ENCODE results near the gene MINDY2. TPM values are rescaled to one million over a fixed set of nuclear protein-coding genes. Genes with fewer than 3 reads are reported as not detected.

The MINDY2 gene
- total RNA-seq, 1 donor from 2014 or later, result 9.4 TPM

GRCh38 chr15:58898150-58898680 lies 127.1 kb downstream of the MINDY2 start:
- Histone ChIP-seq H3K4me3 (ENCODE audit: low read length in 3 of 3) (no peak overlapping the region), H3K4me1 (ENCODE audit: control insufficient read depth in 3 of 3, insufficient read depth in 3 of 3, low read length in 3 of 3) (no peaks in the 10 kb centered on the region), H3K36me3 (ENCODE audit: control insufficient read depth in 3 of 3, insufficient read depth in 3 of 3, low read length in 3 of 3) (peaks cover 13 to 49% (median 39%) of the 10 kb centered on the region in 3 donors), H3K9me3 (ENCODE audit: control insufficient read depth in 3 of 3, low read length in 3 of 3) (no peaks in the 10 kb centered on the region), H3K9ac (ENCODE audit: low read depth in 1 of 3, low read length in 3 of 3) (no peak overlapping the region), H3K27me3 (ENCODE audit: control insufficient read depth in 3 of 3, insufficient read depth in 3 of 3, low read length in 3 of 3) (no peaks in the 10 kb centered on the region), H3K27ac (ENCODE audit: low read depth, low read length) (no peak overlapping the region)

- Histone ChIP-seq H3K36me3 (ENCODE audit: control insufficient read depth in 3 of 3, insufficient read depth in 3 of 3, low read length in 3 of 3) (peaks cover 9 to 34% (median 28%) of the 10 kb centered on the region in 3 donors), H3K9ac (ENCODE audit: low read depth in 1 of 3, low read length in 3 of 3) (no peak overlapping the region), H3K27me3 (ENCODE audit: control insufficient read depth in 3 of 3, insufficient read depth in 3 of 3, low read length in 3 of 3) (no peaks in the 10 kb centered on the region)
Observed at GRCh38 chr15:58900631-58901030, 129.5 kb downstream of the MINDY2 start.

DNA sequence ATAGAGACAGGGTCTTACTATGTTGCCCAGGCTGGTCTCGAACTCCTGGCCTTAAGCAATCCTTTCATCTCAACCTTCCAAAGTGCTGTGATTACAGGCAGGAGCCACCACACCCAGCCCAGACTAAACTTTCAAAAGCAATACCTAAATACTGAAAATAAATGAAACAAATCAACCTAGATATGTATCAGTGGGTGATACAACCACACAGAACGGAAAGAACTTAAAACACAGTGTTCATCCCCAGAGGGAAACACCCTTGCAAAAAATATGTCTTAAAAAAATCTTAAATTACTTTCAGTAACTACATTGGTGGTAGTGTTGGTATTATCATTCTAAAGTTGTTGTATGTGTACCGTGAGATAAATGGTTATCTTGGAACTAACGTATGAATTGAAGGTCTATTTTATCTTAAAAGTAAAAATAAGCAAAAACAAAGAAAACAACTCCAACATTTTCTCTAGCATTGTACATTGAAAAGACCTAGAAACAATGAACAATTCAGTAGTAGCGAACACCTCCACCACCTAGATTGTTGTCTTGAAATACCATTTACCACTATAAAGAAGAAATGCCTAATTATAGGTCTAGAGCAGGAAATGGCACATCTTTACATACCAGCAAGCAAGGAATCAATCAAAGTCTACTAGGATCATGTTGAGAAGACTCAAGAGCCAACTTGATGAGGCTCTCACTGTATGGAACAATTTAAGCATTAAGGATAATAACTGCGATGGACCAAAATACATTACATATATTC lies 137.6 kb downstream of the MINDY2 start:
- H3K36me3 ChIP-seq (ENCODE audit: control insufficient read depth in 3 of 3, insufficient read depth in 3 of 3, low read length in 3 of 3), result peaks cover 3 to 31% (median 26%) of the 10 kb centered on the region in 3 donors

More at GRCh38 chr15:58900631-58901030, 129.5 kb downstream of the MINDY2 start:
- Histone ChIP-seq H3K27ac (ENCODE audit: low read depth, low read length) (no peak overlapping the region), H3K4me3 (ENCODE audit: low read length in 3 of 3) (no peak overlapping the region), H3K9me3 (ENCODE audit: control insufficient read depth in 3 of 3, low read length in 3 of 3) (no peaks in the 10 kb centered on the region), H3K4me1 (ENCODE audit: control insufficient read depth in 3 of 3, insufficient read depth in 3 of 3, low read length in 3 of 3) (no peaks in the 10 kb centered on the region)

DNA sequence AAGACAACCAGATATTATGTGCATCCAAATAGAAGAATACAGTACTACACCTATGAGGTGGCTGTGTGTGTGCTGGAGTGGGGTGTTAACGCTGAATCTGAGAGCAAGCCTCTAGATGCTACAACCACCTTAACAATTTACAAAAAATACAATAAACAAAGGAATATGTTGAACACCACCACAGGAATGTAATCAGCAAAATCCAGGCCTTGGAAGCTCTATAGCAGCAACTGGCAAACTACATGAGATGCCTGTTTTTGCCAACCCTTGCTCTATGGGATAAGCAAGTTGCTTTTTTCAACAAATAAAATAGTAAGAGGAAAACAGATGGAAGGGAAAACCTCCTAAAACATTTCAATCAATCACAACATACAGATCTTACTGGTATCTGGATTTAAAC lies 138.5 kb downstream of the MINDY2 start:
- Histone ChIP-seq H3K4me3 (ENCODE audit: low read length in 3 of 3) (no peak overlapping the region), H3K27ac (ENCODE audit: low read depth, low read length) (no peak overlapping the region), H3K27me3 (ENCODE audit: control insufficient read depth in 3 of 3, insufficient read depth in 3 of 3, low read length in 3 of 3) (no peaks in the 10 kb centered on the region), H3K9ac (ENCODE audit: low read depth in 1 of 3, low read length in 3 of 3) (no peak overlapping the region), H3K36me3 (ENCODE audit: control insufficient read depth in 3 of 3, insufficient read depth in 3 of 3, low read length in 3 of 3) (peaks cover 6 to 31% (median 28%) of the 10 kb centered on the region in 3 donors), H3K4me1 (ENCODE audit: control insufficient read depth in 3 of 3, insufficient read depth in 3 of 3, low read length in 3 of 3) (peaks cover 0 to 3% (median 0%) of the 10 kb centered on the region in 3 donors), H3K9me3 (ENCODE audit: control insufficient read depth in 3 of 3, low read length in 3 of 3) (no peaks in the 10 kb centered on the region)

More for the DNA sequence above, 137.6 kb downstream of the MINDY2 start:
- H3K9me3 ChIP-seq (ENCODE audit: control insufficient read depth in 3 of 3, low read length in 3 of 3), result no peaks in the 10 kb centered on the region
- H3K9ac ChIP-seq (ENCODE audit: low read depth in 1 of 3, low read length in 3 of 3), result no peak overlapping the region
- H3K4me3 ChIP-seq (ENCODE audit: low read length in 3 of 3), result no peak overlapping the region
- H3K27ac ChIP-seq (ENCODE audit: low read depth, low read length), result no peak overlapping the region
- no peaks in the 10 kb centered on the region for H3K4me1 ChIP-seq (ENCODE audit: control insufficient read depth in 3 of 3, insufficient read depth in 3 of 3, low read length in 3 of 3)
- H3K27me3 ChIP-seq (ENCODE audit: control insufficient read depth in 3 of 3, insufficient read depth in 3 of 3, low read length in 3 of 3), result no peaks in the 10 kb centered on the region

- Histone ChIP-seq H3K36me3 (ENCODE audit: control insufficient read depth in 3 of 3, insufficient read depth in 3 of 3, low read length in 3 of 3) (peaks cover 6 to 31% (median 31%) of the 10 kb centered on the region in 3 donors), H3K4me1 (ENCODE audit: control insufficient read depth in 3 of 3, insufficient read depth in 3 of 3, low read length in 3 of 3) (peaks cover 0 to 3% (median 0%) of the 10 kb centered on the region in 3 donors), H3K4me3 (ENCODE audit: low read length in 3 of 3) (no peak overlapping the region), H3K9me3 (ENCODE audit: control insufficient read depth in 3 of 3, low read length in 3 of 3) (no peaks in the 10 kb centered on the region), H3K27me3 (ENCODE audit: control insufficient read depth in 3 of 3, insufficient read depth in 3 of 3, low read length in 3 of 3) (no peaks in the 10 kb centered on the region), H3K9ac (ENCODE audit: low read depth in 1 of 3, low read length in 3 of 3) (no peak overlapping the region), H3K27ac (ENCODE audit: low read depth, low read length) (no peak overlapping the region)
Observed at GRCh38 chr15:58910456-58910855, 139.4 kb downstream of the MINDY2 start.

Small RNAs within 50 kb of the gene (small RNA-seq; reads per million reads assigned to genes)
- not detected for gene RF00012
- not detected for gene ZNF444P1

Other genes starting within 250 kb of the MINDY2 start
- gene ADAM10, start 21.6 kb upstream of the MINDY2 start, total RNA-seq, result 50.1 TPM
- gene SLTM, start 162.4 kb downstream of the MINDY2 start, total RNA-seq, result 63.7 TPM
- 17.7 TPM for gene RNF111, start 216.4 kb downstream of the MINDY2 start, total RNA-seq